GM12872 (cell line): ENCODE data around the gene MARVELD3.

Experiments
- CTCF ChIP-seq: IDR thresholded peaks from 3 replicates; pipeline ENCODE4 v1.5.1; 2011; ENCODE audit warnings: low read depth, mild to moderate bottlenecking, low read length, moderate library complexity; ENCODE audit not compliant: insufficient read depth

MARVELD3 gene

GRCh38 chr16:71649704-71650103, 23.7 kb downstream of the MARVELD3 start:
- TF ChIP-seq CTCF = no peak

- TF ChIP-seq CTCF = no peak
These were observed 32.8 kb downstream of the MARVELD3 start for GRCh38 chr16:71658771-71659170.

GRCh38 chr16:71659471-71659870, 33.5 kb downstream of the MARVELD3 start:
- no peak for TF ChIP-seq CTCF

GRCh38 chr16:71666264-71666663, 40.3 kb downstream of the MARVELD3 start:
- no peak for TF ChIP-seq CTCF

- TF ChIP-seq CTCF = no peak
These were observed 41.1 kb downstream of the MARVELD3 start for GRCh38 chr16:71666928-71667707.

GRCh38 chr16:71669926-71670536, 44.0 kb downstream of the MARVELD3 start:
- no peak for TF ChIP-seq CTCF

- no peak for TF ChIP-seq CTCF
These were observed 44.6 kb downstream of the MARVELD3 start for GRCh38 chr16:71670537-71670936.
